Measurements from ENCODE around the gene KRT79.

Gene KRT79

DNA sequence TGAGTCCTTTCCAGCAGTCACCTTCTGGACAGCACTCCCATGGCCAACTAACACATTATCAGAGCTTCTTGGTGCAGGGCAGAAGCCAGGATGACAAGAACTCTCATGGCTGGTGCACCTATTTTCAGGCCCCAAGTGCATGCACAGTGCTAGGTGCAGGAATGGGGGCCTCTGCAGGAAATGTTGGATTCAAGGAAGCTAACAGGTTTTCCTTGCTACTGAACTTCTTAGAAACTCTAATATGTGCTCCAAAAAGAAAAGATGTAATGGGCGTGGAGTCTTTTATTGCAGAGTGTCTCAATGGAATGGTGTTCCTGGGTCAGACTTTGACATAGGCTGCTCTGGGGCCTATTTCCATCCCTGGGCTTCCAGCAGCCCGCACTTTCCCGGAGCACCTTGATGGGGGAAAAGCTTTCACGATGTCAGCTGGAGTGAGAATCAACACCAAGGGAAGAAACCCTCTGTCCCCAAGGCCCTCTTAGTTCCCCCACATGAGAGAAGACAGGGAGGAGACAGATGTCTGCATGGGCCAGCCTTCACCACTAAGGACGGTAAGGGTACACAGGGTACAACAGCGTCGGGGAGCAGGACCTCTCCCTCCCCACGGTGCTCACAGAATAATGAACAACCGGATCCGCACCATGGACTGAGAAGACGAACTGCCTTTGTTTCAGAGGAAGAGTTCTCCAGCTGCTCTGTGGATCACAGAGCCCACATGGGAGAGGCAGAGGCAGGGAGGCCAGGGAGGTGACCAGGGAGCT, 45.1 kb downstream of the KRT79 start:
- no peak for DNase-seq

DNA sequence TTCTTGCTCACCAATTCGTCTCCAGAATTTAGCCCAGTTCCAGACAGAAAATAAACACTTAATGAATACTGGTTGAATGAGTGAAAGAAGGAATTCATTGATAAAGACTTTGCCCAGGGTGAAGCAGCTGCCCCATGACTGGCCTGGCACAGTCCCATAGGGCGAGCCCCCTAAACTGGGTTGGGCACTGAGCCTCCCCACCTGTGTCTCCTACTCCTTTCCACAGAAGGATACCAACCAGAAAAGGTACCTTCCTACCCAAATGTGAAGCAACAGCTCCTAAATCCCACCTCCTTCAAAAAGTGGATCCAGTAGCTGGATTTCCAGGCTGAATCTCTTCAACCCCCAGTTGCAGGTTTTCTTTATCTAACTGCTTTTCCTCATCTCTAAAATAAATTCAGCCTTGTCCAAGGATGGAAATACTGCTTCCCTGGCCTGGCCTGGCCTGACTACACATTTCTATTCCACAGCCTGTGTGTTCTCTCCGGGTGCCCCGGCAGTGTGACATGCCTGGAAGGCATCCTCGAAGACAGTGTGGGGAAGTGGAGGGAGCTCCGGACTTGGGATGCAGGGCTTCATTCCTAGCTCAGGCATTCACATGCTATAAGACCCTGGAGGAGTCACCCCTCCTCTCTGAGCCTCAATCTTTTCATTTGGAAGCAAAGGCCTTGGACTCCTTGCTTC, 45.8 kb downstream of the KRT79 start:
- no peak for DNase-seq

DNA sequence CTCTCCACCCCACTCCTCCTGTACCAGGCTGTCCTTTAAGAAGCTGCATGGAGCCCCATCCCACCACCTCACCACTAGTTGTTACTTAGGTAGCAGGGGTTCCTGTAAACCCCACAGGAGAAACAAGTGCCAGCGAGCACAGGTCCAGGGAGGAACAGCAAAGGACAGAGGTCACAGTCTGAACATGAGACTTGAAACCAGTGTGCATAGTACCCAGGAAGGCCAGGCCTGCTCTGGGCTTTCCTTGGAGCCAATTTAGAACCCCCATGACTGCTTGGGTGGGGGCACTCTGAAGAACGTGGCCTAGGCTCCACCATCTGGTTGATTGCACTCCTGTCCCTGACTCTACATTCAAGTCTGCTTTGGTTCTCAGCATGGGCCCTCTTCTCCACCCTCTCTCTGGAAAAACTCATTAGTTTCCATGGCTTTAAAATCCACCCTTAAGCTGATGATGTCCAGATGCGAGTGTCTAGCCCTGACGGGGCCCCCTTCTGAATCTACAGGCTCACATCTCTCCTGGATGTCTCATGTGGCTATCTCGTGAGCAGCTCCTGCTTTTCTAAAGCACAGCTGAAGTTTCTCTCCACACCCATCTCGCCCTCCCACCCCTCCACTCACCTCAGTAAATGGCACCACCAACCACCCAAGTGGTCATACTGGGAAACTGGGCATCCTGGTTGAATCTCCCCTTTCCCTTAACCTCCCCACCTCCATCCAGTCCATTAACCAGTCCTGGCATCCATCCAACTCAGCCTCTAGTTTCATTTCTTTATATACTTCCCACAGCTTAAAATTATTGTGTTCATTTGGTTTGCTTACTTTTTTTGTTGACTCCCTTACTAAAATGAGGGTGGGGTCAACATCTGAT, 46.6 kb downstream of the KRT79 start:
- no peak for DNase-seq

DNA sequence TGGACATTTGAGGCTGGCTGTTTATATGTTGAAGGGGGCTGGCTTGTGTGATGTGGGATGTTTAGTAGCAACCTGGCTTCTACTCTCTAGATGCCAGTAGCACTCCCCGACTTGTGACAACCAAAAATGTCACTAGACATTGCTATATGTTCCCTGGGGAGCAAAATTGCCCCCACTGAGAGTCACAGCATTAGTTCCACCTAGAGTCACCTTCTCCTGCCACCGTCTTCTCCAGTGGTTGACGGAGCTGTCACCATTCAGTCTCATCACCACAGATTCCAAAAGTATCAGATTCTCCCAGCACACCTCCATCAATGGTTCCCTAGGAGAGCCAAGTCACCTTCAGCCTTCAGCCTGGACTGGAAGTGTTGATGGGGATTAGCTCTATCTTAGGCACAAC, 49.2 kb downstream of the KRT79 start:
- DNase-seq, result no peak

DNA sequence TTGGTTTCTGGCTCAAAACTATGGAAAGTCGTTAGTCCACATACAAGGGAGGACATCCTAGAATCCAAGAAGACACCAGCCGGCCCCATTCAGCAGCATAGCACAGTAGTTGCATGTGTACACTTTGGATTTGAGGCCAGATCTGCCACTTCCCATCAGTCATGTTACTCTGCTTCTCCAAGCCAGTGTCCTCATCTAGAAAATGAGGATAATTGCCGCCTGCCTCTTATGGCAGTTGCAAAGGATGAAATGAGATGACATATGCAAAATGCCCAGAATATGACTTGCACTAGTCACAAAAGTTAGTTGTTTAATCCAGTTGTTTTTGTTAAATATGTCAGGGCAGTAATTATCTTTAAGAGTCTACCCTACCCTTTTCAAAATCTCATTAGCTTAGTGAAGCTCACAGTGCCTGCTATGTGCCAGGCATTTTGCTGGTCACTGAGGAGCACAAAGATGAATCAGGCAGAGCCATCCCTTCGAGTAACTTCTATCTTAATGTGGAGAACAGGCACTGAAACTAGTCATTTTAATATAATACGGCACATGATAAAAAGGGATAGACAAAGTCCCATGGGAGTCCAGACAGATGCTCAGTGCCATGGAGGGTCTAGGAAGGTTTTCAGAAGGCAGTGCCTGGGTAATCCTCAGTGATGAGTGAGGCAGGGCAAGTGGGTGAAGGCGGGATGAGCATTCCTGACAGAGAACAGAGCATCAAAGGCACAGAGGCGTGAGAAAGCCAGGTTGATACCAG, 50.4 kb downstream of the KRT79 start:
- no peak for DNase-seq

DNA sequence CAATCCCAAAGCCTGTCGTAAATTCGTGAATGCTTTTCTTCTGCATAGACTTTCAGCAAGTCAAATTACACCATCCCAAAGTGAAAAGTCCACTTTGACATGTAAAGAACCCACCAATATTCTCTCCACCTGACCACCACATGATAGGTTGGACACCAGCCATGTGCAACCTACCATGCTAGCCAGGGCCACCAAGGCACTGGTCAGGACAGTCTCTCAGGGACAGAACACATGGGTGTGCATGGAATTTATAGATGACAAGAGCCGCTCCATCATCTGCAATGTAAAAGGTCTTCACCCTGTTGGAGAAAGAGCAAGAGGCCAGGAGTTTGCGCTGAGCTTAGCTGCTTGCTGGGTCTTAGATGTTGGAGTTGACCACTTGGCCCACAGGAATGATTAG, 51.6 kb downstream of the KRT79 start:
- DNase-seq, result no peak

DNA sequence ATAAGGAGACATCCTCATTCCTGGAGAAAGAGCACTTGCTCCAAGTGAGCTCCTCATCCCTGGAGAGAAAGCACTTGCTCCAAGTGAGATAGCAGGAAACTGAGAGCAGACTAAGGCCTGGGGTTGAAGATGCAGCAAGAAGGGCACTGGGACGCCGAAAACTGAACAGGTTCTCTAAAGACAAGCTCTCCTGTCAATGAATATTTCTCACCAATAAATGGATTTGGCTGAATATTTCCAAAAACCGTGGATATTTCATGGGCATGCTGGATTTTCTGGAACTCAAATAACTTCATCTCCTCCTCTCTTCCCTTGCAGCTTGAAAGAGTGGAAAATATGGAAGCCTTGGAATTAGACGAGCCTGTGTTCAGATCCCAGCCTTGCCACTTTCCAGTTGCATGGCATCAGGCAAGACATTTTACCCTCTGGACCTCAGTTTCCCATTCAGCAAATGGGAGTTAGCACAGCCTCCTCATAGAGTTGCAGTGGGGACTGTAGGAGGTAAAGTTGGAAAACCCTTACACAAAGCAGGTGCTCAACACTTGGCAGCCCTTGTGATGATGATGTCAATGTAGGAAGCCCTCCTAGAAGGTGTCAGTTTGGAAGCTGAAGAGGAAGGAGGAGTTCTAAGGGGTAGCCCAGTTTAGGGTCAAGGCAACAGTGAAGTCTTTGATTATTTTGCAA, 52.6 kb downstream of the KRT79 start:
- no peak for DNase-seq

DNA sequence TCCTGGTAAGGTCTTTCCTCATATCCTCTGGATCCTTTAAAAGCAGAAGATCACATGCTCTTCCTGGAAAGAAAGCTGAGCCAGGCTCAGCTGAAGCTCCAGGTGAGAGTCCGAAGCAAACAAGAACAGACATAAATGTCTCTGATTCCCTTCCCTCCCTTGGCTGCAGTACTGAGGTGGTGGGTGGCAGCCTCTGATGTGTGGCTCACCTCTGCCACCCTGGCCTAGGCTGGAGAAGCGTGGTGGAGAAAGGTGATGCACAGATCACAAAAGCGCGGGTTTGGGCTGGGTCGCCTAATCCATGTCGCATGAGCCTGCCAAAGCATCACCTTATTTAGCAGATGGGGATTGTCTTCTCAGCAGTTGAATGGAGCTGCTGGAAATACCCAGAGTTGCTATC, 54.2 kb downstream of the KRT79 start:
- DNase-seq, result no peak

DNA sequence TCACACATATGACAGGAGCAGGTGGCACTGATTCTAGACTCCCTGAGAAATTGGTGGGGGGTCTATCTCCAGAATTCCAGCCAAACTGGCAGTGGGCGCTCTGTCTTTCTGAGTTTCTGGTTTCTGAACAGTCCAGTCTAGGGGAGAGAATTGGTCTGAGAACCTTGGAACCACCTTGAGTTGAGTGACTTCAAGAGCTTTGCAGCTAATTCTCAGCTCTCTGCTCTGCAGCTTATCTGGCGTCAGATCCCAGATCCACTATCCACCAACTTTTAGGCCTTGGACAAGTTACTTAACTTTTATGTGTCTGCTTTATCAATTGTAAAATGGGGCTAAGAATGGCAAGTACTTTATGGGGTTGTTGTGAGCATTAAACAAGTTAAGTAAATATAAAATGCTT, 55.3 kb downstream of the KRT79 start:
- no peak for DNase-seq

DNA sequence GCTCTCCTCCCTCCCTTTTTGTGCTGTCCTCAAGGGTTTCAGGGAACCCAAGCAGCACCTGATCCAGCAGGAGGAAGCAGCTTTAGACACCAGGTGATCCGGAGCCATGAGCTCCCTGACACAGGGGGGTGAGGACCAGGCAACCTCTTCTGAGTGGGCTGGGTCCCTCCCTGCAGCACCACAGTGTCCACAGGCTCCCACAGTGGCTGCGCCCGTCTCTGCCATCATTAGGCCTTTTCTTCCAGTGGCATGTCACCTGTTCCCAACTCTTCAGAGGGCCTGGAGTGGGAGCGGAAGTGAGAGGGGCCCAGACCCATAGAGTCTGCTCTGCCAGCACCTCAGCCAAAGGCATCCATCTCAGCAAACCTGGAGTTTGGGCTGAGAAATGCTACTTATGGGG, 56.5 kb downstream of the KRT79 start:
- DNase-seq, result no peak

DNA sequence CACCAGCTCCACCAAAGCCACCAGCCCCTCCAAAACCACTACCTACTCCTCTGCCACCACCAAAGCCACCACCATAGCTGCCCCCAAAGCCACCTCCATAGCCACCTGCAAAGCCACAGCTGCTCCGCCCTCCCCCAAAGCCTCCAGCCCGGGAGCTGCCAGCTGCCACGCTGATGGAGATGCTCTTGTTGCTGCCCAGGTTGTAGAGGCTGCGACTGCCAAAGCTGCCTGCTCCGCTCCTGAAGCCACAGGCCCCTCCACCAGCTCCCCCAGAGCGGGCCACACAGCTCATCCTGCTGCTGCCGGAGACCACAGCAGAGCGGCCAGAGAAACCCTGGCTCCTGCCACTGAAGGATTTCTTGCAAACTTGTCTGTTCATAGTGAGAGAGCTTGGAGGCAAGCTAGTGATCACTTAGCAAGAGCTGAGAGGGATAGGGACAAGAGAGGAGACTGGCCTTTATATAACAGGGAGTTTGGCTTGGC, 57.2 kb downstream of the KRT79 start, which contains the start of gene KRT76:
Gene KRT76 (minus strand): TSS at position 433 of the 483 bp plus-strand sequence. CDS start 54 bp downstream, at position 379.
- DNase-seq, result no peak

DNA sequence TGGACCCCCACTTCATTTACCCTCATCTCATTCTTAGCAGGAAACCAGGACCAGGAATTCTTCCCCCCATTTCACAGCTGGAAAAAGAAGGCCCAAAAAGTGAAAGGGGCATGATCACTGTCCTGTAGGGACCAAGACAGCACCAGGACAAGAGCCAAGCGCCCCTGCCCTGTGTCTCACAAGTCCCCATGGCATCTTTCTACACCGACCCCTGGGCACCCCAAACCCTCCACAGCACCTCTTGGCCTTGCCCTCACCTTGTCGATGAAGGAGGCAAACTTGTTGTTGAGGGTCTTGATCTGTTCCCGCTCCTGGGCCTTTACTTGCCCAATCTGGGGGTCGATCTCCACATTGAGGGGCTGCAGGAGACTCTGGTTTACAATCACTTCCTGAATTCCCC, 57.7 kb downstream of the KRT79 start:
- DNase-seq, result no peak

DNA sequence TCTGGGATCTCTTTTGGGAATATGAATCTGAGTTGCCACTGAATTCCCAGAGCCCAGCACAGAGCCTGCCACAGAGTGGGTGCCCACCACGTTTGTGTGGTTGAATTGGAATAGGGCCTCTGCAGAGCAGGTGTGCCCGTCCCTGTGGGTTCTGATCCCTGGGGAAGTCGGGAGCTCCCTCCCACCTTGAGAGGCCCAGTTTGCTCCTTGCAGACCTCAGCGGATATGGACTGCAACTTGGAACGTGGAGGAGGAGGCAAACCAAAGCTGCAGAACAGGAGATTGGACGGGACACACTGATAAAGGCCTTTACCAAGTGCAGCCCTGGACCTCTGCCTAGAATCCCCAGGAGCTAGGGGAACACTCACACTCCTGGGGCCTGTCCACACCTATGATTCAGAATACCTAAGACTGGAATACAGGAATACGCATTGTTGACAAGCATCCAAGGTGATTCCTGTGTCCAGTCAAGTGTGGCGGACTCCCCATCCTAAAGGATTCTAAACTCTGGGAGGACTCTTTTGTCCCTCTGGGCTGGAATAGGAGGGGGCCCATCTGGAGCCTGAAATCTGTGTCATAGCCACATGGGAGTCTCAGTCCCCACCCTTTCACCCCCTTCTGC, 59.4 kb downstream of the KRT79 start:
- DNase-seq, result no peak

DNA sequence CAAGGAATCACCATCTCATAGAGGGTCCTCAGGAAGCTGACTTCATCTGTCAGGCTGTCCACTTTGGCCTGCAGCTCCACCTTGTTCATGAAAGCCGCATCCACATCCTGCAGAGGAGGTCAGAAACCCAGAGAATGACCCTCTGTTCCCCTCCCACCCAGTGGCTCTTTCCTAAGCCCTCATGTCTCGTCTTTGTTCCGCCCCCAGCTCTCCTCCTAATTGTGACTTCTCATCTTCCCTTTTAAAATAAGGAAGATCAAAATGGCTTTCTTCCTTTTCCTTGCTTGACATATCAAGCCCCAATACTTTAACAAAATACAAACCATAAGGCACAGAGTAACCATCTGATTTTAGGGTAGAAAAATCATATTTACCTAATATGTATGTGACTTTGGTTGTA, 61.3 kb downstream of the KRT79 start:
- DNase-seq, result no peak

DNA sequence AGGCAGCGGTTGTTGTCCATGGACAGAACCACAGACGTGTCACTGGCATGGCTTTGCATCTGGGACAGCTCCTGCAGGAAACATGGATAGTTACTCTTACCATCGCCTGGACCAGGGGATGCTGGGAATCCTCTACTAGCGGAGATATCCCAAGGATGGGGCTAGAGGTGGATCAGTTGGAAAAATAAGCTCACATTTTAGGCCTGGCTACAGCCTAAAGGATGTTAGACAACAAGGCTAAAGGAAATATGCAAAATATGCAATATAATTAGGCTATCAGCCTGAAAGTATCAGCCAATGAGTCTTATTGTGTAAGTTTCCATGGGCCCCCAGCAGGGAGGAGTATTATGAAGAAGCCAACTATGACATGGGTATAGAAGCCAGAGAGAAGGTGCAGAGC, 61.9 kb downstream of the KRT79 start:
- no peak for DNase-seq

DNA sequence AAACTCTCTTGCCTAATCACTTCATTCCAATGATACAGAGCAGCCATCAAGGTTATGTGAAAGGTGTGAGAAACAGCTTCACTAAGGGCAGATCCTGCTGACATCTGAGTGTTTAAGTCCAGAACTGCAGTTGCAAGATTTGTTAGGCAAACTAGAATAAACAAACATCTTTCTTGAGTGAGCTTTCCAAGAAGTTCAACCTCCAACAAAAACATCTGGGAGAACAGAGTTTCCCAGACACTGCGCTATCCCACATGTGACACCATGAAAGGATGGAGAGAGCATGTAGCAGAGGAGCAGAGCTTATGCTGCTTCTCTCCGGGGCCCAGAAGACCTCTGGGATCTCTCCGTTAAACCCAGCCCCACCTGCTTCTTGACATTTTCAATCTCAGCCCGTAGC, 62.6 kb downstream of the KRT79 start:
- DNase-seq, result no peak

Measured in stimulated activated CD4-positive, alpha-beta T cell treated with anti-CD3 and anti-CD28 coated beads, Interleukin-2, amount 100 ng/mL, for 24 hours (primary cell).